ENCODE measurements around the gene NINJ1. TPM values are rescaled to one million over a fixed set of nuclear protein-coding genes. Genes with fewer than 3 reads are reported as not detected.

NINJ1 gene
- total and polyA plus RNA-seq, 4 experiments from 2014 or later = 31.1 to 92.4 (median 53.5) TPM

DNA sequence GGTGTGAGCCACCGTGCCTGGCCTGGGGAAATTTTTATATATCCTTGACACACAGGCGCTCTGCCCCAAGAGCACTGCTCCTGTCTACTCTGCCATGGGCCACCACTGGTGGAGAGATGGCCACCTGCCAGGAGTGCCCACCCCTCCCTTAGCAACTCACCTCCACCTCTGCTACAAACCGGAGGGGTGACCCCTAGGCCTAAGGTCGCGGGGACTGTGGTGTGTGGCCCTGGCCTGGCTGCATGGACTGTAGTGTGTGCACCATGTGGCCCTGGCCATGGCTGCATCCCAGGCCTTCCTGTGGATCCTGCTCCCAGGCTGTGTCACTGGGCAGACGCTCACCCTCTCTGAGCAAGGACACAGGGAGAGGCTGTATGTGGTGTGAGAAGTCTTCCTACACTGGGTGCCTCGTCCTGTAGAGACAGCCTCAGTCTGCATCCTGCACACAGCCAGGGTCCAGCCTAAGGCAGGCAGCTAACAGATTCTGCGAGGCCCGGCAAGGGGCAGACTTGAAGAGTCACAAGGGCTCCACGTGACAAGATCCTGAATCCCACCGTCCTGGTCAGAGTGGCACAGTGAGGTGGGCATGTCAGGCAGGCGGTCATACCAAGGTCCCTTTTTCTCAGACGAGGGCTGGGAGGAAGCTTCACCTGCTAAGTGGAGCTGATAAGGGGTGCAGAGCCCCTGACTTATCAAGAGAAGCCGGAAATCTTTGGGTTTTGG is 10.3 kb downstream of the NINJ1 start:
- Mint-ChIP-seq H3K36me3 (peaks cover 0 to 40% of the 10 kb centered on the region in 2 donors), H3K9me3 (no peaks in the 10 kb centered on the region), H3K27ac (peak overlapping the region in 6 of 7 donors; percentile 4 to 81 (median 62)), H3K27me3 (no peaks in the 10 kb centered on the region), H3K4me3 (peak overlapping the region in 1 of 8 donors; percentile 20), H3K4me1 (peaks cover 29 to 68% (median 41%) of the 10 kb centered on the region in 4 donors)
- CTCF ChIA-PET (ENCODE audit: partially characterized antibody) = interaction anchor here (2.3 kb wide), 1 partner anchor 15 kb away, joined by 20 read pairs; no protein-coding TSS in a partner anchor
- POLR2A ChIA-PET (ENCODE audit: partially characterized antibody) = interaction anchor here (1.2 kb wide), 1 partner anchor 10 kb away, joined by 5 read pairs; the partner anchor contains the start of gene NINJ1
- H3K4me1 ChIP-seq (ENCODE audit: insufficient read depth, low read length) = peaks cover 49% of the 10 kb centered on the region
- no peak overlapping the region for H3K4me3 ChIP-seq (ENCODE audit: low read length in 2 of 2)
- H3K27me3 ChIP-seq (ENCODE audit: insufficient read depth, low read length) = no peaks in the 10 kb centered on the region
- H3K36me3 ChIP-seq (ENCODE audit: insufficient read depth, low read length) = peaks cover 7% of the 10 kb centered on the region
- no peak overlapping the region for H3K27ac ChIP-seq (ENCODE audit: low read depth, low read length)
- peak in 1 of 5 donors; percentile 39 for DNase-seq
- intact Hi-C loops (cut with micrococcal nuclease) = no loop called here
- no peaks in the 10 kb centered on the region for H3K9me3 ChIP-seq (ENCODE audit: control insufficient read depth in 1 of 2, low read length in 2 of 2)

- H3K27ac ChIP-seq (ENCODE audit: low read depth, low read length) = no peak overlapping the region
- intact Hi-C loops (cut with micrococcal nuclease) = no loop called here
- no peaks in the 10 kb centered on the region for H3K27me3 ChIP-seq (ENCODE audit: insufficient read depth, low read length)
- peaks cover 40% of the 10 kb centered on the region for H3K4me1 ChIP-seq (ENCODE audit: insufficient read depth, low read length)
- H3K9me3 Mint-ChIP-seq = no peaks in the 10 kb centered on the region
- POLR2A ChIA-PET (ENCODE audit: partially characterized antibody) = no interaction called here
- peaks cover 28 to 63% (median 39%) of the 10 kb centered on the region in 4 donors for H3K4me1 Mint-ChIP-seq
- peak overlapping the region in 3 of 7 donors; percentile 63 to 81 (median 64) for H3K27ac Mint-ChIP-seq
- no peaks in the 10 kb centered on the region for H3K27me3 Mint-ChIP-seq
- H3K4me3 Mint-ChIP-seq = no peak overlapping the region
- H3K36me3 ChIP-seq (ENCODE audit: insufficient read depth, low read length) = peaks cover 7% of the 10 kb centered on the region
- H3K36me3 Mint-ChIP-seq = peaks cover 0 to 36% of the 10 kb centered on the region in 2 donors
- DNase-seq = peak in 1 of 5 donors; percentile 37
- no peak overlapping the region for H3K4me3 ChIP-seq (ENCODE audit: low read length in 2 of 2)
- CTCF ChIA-PET (ENCODE audit: partially characterized antibody) = interaction anchor here (0.7 kb wide), 1 partner anchor 14 kb away, joined by 3 read pairs; no protein-coding TSS in a partner anchor
- no peaks in the 10 kb centered on the region for H3K9me3 ChIP-seq (ENCODE audit: control insufficient read depth in 1 of 2, low read length in 2 of 2)
Observed at GRCh38 chr9:93122721-93123221, 11.3 kb downstream of the NINJ1 start.

DNA sequence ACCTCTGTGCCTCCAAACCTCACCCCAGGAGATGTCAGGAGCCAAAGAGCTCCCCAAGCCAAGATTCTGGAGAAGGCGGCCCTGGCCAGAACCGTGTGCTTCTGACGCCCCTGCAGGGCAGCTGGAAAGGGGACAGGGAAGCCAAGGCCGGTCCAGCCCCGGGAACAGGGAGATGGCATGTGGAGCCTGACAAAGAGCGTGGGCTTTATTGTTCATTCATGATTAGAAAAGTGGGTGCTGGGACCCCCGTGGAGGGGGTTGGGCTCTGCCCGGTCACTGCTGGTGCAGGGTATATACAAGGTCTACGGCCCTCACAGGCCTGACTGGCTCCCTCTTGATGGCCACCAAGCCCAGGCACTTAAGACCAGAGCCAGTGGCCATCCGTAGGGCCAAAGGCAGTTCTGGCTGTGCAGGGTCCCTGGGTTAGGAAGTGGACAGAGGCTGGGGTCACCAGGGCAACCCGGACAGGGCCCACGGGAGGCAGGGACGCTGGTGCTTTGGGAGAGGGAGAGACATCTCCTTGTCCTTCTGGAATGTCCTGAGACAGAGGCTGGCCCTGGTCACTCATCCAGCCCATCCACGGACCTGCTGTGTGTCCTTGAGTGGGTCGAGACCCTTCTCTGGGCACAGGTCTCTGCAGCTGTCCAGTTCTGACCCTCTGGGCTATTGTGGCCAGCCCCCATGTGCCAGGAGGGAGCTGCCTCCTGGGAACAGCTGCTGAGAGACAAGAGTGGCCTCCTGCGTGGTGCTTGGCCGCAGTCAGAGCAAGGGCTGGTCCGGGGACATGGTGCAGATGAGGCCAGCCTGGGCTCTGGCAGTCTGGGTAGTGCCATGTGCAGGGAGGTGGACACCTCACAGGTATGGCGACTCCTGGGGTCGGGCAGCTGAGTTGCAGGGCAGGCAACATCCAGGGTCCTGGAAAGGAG is 12.5 kb downstream of the NINJ1 start:
- intact Hi-C loops (cut with micrococcal nuclease) = no loop called here
- Mint-ChIP-seq H3K4me3 (no peak overlapping the region), H3K27me3 (no peaks in the 10 kb centered on the region), H3K36me3 (peaks cover 0 to 36% of the 10 kb centered on the region in 2 donors), H3K4me1 (peaks cover 22 to 51% (median 29%) of the 10 kb centered on the region in 4 donors), H3K27ac (peak overlapping the region in 3 of 7 donors; percentile 57 to 81 (median 80)), H3K9me3 (no peaks in the 10 kb centered on the region)
- Histone ChIP-seq H3K27ac (ENCODE audit: low read depth, low read length) (no peak overlapping the region), H3K4me1 (ENCODE audit: insufficient read depth, low read length) (peaks cover 28% of the 10 kb centered on the region), H3K36me3 (ENCODE audit: insufficient read depth, low read length) (peaks cover 7% of the 10 kb centered on the region), H3K9me3 (ENCODE audit: control insufficient read depth in 1 of 2, low read length in 2 of 2) (no peaks in the 10 kb centered on the region), H3K4me3 (ENCODE audit: low read length in 2 of 2) (no peak overlapping the region), H3K27me3 (ENCODE audit: insufficient read depth, low read length) (no peaks in the 10 kb centered on the region)
- ChIA-PET CTCF (ENCODE audit: partially characterized antibody) (interaction anchor here (2.7 kb wide), 1 partner anchor 12 kb away, joined by 9 read pairs; no protein-coding TSS in a partner anchor), POLR2A (ENCODE audit: partially characterized antibody) (no interaction called here)
- DNase-seq = peak in 1 of 5 donors; percentile 36

DNA sequence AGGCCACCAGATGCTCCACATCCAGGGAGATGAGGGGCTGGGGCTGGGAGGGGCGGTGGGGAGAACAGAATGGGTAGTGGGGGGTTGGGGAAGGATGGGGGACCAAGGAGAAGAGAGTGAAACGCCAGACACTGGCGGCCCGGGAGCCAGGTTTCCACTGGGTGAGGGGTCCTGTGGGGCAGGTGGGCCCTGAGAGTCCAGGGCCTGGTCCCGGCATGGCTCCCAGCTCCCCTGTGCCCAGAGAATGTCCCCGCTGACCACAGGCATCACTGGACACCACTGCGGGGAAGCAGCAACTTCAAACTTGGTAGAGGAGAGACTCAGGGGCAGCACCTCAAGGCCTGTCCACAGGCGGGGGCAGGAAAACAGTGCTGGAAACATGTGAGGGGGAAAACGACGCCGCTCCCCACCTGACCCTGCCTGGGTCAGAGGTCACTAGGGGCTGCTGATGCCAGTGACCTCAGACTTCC is 13.2 kb downstream of the NINJ1 start:
- Mint-ChIP-seq H3K27ac (peak overlapping the region in 3 of 7 donors; percentile 57 to 81 (median 77)), H3K36me3 (peaks cover 0 to 31% of the 10 kb centered on the region in 2 donors), H3K27me3 (no peaks in the 10 kb centered on the region), H3K9me3 (no peaks in the 10 kb centered on the region), H3K4me1 (peaks cover 15 to 44% (median 22%) of the 10 kb centered on the region in 4 donors), H3K4me3 (no peak overlapping the region)
- no peak overlapping the region for H3K27ac ChIP-seq (ENCODE audit: low read depth, low read length)
- ChIA-PET CTCF (ENCODE audit: partially characterized antibody) (interaction anchor here (0.9 to 2.7 kb wide), 2 partner anchors 12 to 16 kb away, joined by 3 to 9 read pairs; no protein-coding TSS in a partner anchor), POLR2A (ENCODE audit: partially characterized antibody) (interaction anchor here (1.2 kb wide), 1 partner anchor 13 kb away, joined by 7 read pairs; the partner anchor contains the start of gene NINJ1)
- H3K9me3 ChIP-seq (ENCODE audit: control insufficient read depth in 1 of 2, low read length in 2 of 2) = no peaks in the 10 kb centered on the region
- intact Hi-C loops (cut with micrococcal nuclease) = no loop called here
- no peaks in the 10 kb centered on the region for H3K27me3 ChIP-seq (ENCODE audit: insufficient read depth, low read length)
- peaks cover 21% of the 10 kb centered on the region for H3K4me1 ChIP-seq (ENCODE audit: insufficient read depth, low read length)
- DNase-seq = no peak
- no peak overlapping the region for H3K4me3 ChIP-seq (ENCODE audit: low read length in 2 of 2)
- H3K36me3 ChIP-seq (ENCODE audit: insufficient read depth, low read length) = peaks cover 7% of the 10 kb centered on the region

DNA sequence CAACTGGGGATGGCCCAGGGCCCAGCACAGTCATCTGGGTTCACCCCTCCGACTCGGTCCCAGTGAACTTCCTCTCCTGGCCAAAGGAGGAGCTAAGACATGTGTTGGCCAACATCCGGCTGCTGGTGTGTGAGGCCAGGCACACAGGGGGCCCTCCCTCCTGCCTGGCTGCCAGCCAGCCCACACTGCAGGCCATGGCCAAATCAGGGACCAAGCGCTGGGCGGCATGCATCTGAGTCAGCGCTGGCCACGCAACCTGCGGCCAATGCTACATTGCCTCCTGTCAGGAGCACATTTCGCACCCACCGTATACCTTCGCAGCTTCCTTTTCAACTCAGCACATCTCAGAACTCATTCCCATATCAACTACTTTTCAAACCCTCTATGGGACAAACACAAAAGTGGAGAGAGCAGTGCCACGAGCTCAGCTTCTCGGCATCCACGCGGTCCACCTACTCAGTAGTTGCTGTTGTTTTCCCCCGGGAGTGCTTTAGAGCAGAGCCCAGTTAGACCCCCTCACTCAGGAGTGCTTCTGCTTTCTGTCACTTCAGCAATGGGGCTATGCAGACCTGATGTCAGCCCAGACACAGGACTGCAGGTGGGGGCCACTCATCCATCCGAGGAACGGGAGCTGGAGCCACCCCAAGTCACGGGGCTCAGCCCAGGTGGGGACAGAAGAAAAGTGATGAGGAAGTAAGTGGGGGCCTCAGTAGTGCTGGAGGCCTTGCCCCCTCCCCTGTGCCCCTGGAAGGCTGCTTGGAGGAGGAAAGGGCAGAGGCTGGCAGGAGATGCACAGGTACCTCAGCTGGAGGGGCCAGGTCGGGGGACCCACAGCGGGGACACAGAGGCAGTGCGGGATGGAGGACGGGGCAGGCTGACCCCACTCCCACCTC is 13.9 kb downstream of the NINJ1 start:
- peaks cover 7% of the 10 kb centered on the region for H3K36me3 ChIP-seq (ENCODE audit: insufficient read depth, low read length)
- Mint-ChIP-seq H3K27ac (peak overlapping the region; percentile 37 to 90 (median 81)), H3K4me3 (peak overlapping the region in 5 of 8 donors; percentile 18 to 42 (median 26)), H3K36me3 (peaks cover 0 to 27% of the 10 kb centered on the region in 2 donors), H3K9me3 (no peaks in the 10 kb centered on the region), H3K4me1 (peaks cover 12 to 37% (median 18%) of the 10 kb centered on the region in 4 donors), H3K27me3 (no peaks in the 10 kb centered on the region)
- no peak overlapping the region for H3K4me3 ChIP-seq (ENCODE audit: low read length in 2 of 2)
- peaks cover 15% of the 10 kb centered on the region for H3K4me1 ChIP-seq (ENCODE audit: insufficient read depth, low read length)
- POLR2A ChIA-PET (ENCODE audit: partially characterized antibody) = interaction anchor here (0.8 to 2.7 kb wide), 6 partner anchors 11 to 92 kb away, joined by 3 to 11 read pairs (median 6); partner anchors contain the start of gene NINJ1
- DNase-seq = peak in 2 of 5 donors; percentile 21 to 52
- CTCF ChIA-PET (ENCODE audit: partially characterized antibody) = interaction anchor here (0.6 to 2.7 kb wide), 10 partner anchors 9 to 183 kb away, joined by 3 to 9 read pairs (median 4); no protein-coding TSS in a partner anchor
- H3K27me3 ChIP-seq (ENCODE audit: insufficient read depth, low read length) = no peaks in the 10 kb centered on the region
- intact Hi-C loops (cut with micrococcal nuclease) = no loop called here
- no peaks in the 10 kb centered on the region for H3K9me3 ChIP-seq (ENCODE audit: control insufficient read depth in 1 of 2, low read length in 2 of 2)
- no peak overlapping the region for H3K27ac ChIP-seq (ENCODE audit: low read depth, low read length)

GRCh38 chr9:93119703-93119952 is 14.4 kb downstream of the NINJ1 start:
- Mint-ChIP-seq H3K27ac (peak overlapping the region in 6 of 7 donors; percentile 37 to 90 (median 82)), H3K27me3 (no peaks in the 10 kb centered on the region)
- H3K4me1 ChIP-seq (ENCODE audit: insufficient read depth, low read length) = peaks cover 20% of the 10 kb centered on the region

More at GRCh38 chr9:93119703-93119952, 14.4 kb downstream of the NINJ1 start:
- Mint-ChIP-seq H3K9me3 (no peaks in the 10 kb centered on the region), H3K36me3 (peaks cover 0 to 24% of the 10 kb centered on the region in 2 donors), H3K4me3 (peak overlapping the region in 4 of 8 donors; percentile 18 to 42 (median 31)), H3K4me1 (peaks cover 12 to 37% (median 21%) of the 10 kb centered on the region in 4 donors)
- H3K27me3 ChIP-seq (ENCODE audit: insufficient read depth, low read length) = no peaks in the 10 kb centered on the region
- intact Hi-C loops (cut with micrococcal nuclease) = no loop called here
- ChIA-PET CTCF (ENCODE audit: partially characterized antibody) (interaction anchor here (0.6 to 2.7 kb wide), 7 partner anchors 9 to 183 kb away, joined by 3 to 9 read pairs (median 4); no protein-coding TSS in a partner anchor), POLR2A (ENCODE audit: partially characterized antibody) (interaction anchor here (0.8 to 2.7 kb wide), 8 partner anchors 12 to 91 kb away, joined by 3 to 11 read pairs (median 4); partner anchors contain the start of gene NINJ1)
- H3K36me3 ChIP-seq (ENCODE audit: insufficient read depth, low read length) = peaks cover 2% of the 10 kb centered on the region
- H3K4me3 ChIP-seq (ENCODE audit: low read length in 2 of 2) = no peak overlapping the region
- H3K9me3 ChIP-seq (ENCODE audit: control insufficient read depth in 1 of 2, low read length in 2 of 2) = no peaks in the 10 kb centered on the region
- H3K27ac ChIP-seq (ENCODE audit: low read depth, low read length) = no peak overlapping the region
- no peak for DNase-seq
